Measurements from ENCODE around the gene ADSS1.
"Not testable (repeated sequence)": the region's sequence is repeated elsewhere in the genome, so short reads cannot be mapped to it uniquely, and the experiment has no call there.

The ADSS1 gene

GRCh38 chr14:104717646-104718045 lies 6.4 kb upstream of the ADSS1 start:
- no peak for DNase-seq (ENCODE audit: low read depth, low spot score)

- DNase-seq (ENCODE audit: low read depth, low spot score): no peak
These were observed 5.9 kb upstream of the ADSS1 start for GRCh38 chr14:104718147-104718546.

- no peak for DNase-seq (ENCODE audit: low read depth, low spot score)
These were observed 5.2 kb upstream of the ADSS1 start for GRCh38 chr14:104718871-104719270.

- no peak for DNase-seq (ENCODE audit: low read depth, low spot score)
These were observed 4.7 kb upstream of the ADSS1 start for GRCh38 chr14:104719343-104719742.

GRCh38 chr14:104721505-104722431 lies 2.3 kb upstream of the ADSS1 start:
- DNase-seq (ENCODE audit: low read depth, low spot score): no peak

- DNase-seq (ENCODE audit: low read depth, low spot score): no peak
These were observed 935 bp upstream of the ADSS1 start for GRCh38 chr14:104722938-104723650.

- no peak for DNase-seq (ENCODE audit: low read depth, low spot score)
These were observed 465 bp downstream of the ADSS1 start for GRCh38 chr14:104724407-104724980.

- DNase-seq (ENCODE audit: low read depth, low spot score): peak; percentile 65
These were observed 1.1 kb downstream of the ADSS1 start for GRCh38 chr14:104724981-104725771.

- no peak for DNase-seq (ENCODE audit: low read depth, low spot score)
These were observed 1.9 kb downstream of the ADSS1 start for GRCh38 chr14:104725772-104726548.

- no peak for DNase-seq (ENCODE audit: low read depth, low spot score)
These were observed 2.8 kb downstream of the ADSS1 start for GRCh38 chr14:104726600-104727451.

- DNase-seq (ENCODE audit: low read depth, low spot score): no peak
These were observed 4.6 kb downstream of the ADSS1 start for GRCh38 chr14:104728631-104729030.

GRCh38 chr14:104729176-104729834 lies 5.3 kb downstream of the ADSS1 start:
- DNase-seq (ENCODE audit: low read depth, low spot score): not testable (repeated sequence)

- no peak for DNase-seq (ENCODE audit: low read depth, low spot score)
These were observed 5.8 kb downstream of the ADSS1 start for GRCh38 chr14:104729835-104730181.

- no peak for DNase-seq (ENCODE audit: low read depth, low spot score)
These were observed 6.5 kb downstream of the ADSS1 start for GRCh38 chr14:104730487-104730886.

- DNase-seq (ENCODE audit: low read depth, low spot score): peak; percentile 33
These were observed 7.6 kb downstream of the ADSS1 start for GRCh38 chr14:104731320-104732294.

- DNase-seq (ENCODE audit: low read depth, low spot score): no peak
These were observed 8.4 kb downstream of the ADSS1 start for GRCh38 chr14:104732355-104732804.

GRCh38 chr14:104732931-104733681 lies 9.1 kb downstream of the ADSS1 start:
- no peak for DNase-seq (ENCODE audit: low read depth, low spot score)
